Stimulated activated CD8-positive, alpha-beta memory T cell treated with anti-CD3 and anti-CD28 coated beads, Interleukin-2, amount 100 ng/mL, for 48 hours (primary cell): ENCODE measurements around the gene SPATC1L.
"Not testable (repeated sequence)": the region's sequence is repeated elsewhere in the genome, so short reads cannot be mapped to it uniquely, and the experiment has no call there.

Experiments used
- DNase-seq, 2 donors: peaks; one replicate each; pipeline ENCODE4 v3.0.0-alpha.2; 2020; ENCODE audit warnings: low read depth in 2 of 2

Gene SPATC1L

GRCh38 chr21:46150491-46151121 is 33.7 kb downstream of the SPATC1L start:
- no peak for DNase-seq

DNA sequence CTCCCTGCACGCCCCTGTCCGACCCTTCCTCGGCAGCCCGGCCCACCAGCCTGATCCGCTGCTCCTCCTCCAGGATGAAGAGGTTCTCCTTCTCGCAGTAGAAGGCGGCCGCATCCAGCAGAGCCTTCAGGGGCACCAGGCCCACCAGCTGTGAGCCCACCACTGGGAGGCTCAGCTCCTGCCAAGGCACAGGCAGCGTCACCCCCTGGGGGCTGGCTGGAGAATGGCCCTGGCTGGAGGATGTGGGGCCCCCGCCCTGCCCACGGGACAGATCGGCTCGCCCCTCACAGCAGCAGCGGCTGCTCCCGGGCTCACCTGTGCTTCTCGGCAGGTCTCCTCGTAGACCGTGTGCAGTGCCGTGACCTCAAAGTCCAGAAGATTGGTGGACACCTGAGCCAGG is 34.2 kb downstream of the SPATC1L start:
- DNase-seq: no peak

DNA sequence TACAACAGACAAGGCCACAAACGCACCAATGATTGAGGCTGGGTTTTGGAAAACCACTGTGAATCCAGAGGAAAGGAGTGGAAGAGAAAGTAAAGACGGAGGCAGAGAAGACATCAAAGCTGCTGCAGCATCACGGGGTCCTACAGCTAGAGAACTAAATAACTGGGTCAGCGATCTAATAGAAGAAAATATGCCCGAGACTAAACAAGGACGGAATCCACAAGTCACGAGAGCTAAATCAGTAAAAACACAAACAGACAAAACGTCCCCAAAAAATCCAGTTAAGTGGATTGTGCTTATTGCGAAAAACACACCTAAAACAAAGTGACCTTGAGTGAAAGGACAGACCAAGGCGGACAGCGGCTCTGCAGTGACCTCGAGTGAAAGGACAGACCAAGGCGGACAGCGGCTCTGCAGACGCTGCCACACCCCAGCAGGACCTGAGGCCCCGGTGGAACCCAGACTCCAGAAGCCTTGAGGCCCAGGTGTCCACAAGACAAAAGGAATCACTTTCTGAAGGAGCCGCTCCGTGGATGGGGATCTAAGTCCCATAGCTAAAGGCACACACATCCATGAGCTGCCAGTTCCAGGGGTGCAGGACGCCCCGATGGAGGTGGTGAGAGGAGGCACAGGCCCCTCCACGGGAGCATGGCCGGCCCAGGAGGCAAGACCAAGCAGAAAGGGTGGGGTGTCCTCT is 34.9 kb downstream of the SPATC1L start:
- DNase-seq: no peak

DNA sequence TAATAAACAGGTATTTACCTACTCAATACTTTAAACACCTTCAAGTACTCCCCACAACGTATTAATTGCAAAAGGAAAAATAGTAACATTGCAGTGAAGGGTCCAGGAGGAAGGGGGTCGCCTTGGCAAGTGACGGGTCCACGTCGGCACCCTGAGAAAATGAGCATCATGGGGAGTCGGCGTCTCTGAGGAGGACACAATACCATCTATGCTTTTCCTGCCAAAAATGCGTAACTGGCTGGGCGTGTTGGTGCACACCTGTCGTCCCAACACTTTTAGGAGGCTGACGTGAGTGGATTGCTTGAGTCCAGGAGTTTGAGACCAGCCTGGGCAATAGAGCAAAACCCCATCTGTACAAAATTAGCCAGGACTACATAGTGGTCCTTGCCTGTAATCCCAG is 36.2 kb downstream of the SPATC1L start:
- no peak for DNase-seq

GRCh38 chr21:46147429-46147828 is 36.8 kb downstream of the SPATC1L start:
- DNase-seq: peak; percentile 32 to 36

GRCh38 chr21:46146856-46147255 is 37.4 kb downstream of the SPATC1L start:
- DNase-seq: no peak

DNA sequence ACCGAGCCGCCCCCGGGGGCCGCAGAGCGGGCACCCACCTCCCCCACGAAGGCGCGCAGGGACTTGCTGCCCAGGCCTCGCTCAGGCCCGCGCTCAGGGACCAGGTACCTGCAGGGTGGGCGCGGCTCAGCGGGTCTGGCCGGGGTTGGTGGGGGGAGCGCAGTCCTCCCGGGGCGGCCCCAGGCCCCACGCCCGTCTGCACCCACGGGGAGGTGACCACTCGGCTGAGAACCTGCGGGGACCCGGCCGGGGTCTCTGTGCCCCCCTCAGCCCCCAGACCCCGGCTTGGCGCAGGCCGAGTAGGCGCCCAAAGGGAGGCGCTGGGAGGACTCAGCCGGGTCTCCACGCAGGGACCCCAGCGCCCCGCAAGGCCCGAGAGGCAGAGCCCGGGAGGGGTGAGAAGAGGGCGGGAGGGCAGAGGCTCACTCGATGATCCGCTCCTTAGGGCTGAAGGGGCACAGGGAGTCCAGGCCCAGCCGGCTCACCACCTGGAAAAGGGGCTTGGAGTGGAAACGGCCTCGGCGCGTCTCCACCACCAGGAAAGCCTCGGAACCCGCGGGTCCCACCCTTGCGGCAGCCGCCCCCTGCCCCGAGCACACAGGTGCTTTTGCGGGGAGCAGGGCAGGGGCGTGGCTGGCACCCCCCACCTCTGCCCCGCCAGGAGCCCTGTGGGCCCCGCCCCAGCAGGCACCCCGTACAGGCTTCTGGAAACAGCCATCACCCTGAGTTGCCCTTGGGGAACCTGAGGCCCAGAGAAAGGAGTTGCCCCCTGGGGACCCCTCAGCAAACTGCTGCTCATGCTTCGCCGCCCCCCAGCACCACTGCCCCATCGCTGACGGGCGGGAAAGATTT is 38.2 kb downstream of the SPATC1L start:
- no peak for DNase-seq

GRCh38 chr21:46145159-46145839 is 39.0 kb downstream of the SPATC1L start:
- no peak for DNase-seq

DNA sequence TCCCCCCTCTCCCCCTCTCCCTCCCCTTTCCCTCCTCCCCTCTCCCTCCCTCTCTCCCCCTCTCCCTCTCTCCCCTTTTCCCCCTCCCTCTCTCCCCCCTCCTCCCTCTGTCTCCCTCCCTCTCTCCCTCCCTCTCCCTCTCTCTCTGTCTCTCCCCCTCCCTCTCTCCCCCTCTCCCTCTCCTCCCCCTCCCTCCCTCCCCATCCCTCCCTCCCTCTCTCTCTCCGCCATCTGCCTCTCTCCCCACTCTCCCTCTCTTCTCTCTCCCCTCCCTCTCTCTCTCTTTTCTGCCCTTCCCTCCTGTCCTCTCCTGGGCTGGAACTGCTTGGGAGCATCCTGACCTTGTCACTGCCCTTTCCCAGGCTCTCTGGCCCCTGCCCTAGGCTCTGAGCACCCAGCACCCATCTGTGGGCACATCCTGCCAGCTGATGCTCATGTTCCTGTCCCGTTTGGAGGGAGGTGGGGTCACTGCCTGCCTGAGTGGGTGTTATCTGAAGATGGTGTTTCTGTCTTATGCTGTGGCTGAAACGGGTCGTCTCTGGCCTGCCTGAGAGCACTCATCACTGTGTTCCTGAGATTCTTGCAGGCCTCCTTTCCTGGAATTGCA is 39.7 kb downstream of the SPATC1L start:
- DNase-seq: no peak

GRCh38 chr21:46142582-46143473 is 41.4 kb downstream of the SPATC1L start:
- no peak for DNase-seq

GRCh38 chr21:46141767-46142581 is 42.3 kb downstream of the SPATC1L start:
- DNase-seq: no peak

GRCh38 chr21:46140352-46141003 is 43.8 kb downstream of the SPATC1L start:
- DNase-seq: not testable (repeated sequence)

DNA sequence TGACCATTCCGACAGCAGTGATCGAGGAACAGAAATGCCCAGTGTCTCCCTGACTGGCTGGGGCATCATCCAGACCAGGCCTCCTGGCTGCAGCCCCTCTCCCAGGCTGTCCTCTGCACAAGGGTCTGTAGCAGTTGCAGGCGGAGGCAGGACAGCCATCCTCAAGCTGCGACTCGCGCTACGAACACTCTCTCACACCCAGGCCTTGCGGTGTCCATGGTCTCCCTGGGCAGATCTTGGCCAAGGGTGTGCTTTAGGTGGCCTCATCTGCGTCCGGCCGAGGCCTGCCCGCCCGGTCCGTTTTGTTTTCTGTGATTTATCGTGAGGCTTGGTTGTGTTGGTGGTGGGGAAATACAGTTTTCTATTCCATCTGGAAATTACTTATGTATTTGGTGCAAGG is 44.6 kb downstream of the SPATC1L start:
- DNase-seq: no peak

DNA sequence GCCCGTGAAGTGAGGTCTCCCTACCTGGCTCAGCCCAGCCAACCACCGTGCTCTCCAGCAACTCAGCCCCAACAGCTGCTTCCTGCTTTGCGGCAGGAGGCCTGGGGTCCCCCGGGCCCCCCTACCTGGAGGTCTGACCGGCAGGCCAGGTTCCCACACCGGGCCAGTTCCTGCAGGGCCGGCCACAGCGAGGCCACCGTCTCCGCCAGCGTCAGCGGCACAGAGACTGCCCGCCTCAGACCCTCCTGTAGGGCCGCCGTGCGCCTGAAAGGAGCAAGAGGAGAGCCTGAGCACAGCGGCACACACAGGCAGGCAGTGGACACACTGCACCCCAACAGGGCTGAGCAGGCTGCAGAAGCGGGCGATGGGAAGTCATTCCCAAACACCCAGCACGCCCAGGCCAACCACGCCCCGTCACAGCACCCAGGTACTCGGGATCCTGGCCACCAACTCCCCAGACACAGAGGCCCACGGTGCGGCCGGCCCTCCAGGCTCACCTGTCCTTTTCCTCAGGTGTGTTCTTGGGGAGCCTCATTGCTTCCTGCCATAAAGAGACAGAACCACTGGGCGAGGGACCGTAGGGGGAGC is 45.8 kb downstream of the SPATC1L start:
- DNase-seq: no peak

- no peak for DNase-seq
These were observed 46.4 kb downstream of the SPATC1L start for GRCh38 chr21:46137908-46138307.

DNA sequence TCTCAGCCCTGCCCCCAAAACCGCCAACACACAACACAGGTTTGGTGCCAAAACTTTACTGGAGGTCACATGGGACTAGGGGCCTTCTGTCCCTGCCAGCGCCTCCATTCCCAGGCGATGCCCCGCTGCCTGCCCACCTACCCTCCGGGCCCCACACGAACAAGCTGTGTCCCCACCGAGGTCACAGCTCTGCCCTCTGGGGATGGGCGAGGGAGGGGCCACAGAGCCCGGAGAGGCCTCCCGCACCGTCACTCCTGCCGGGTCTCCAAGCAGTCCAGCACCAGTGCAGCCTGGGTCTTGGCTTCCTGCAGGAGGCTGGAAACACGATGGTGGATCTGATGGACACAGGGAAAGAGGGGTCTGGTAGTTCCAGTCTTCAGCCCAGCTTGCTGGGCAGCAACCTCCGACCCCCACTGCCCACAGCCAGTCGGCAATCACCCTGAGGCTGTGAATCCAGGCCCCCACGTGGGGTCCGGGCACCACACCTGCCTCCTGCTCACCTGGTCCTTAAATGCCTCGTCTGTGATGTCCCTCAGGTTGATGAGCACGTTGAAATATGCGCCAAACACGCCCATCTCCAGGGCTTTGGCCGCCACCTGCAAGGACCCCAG is 47.4 kb downstream of the SPATC1L start:
- no peak for DNase-seq

- no peak for DNase-seq
These were observed 48.4 kb downstream of the SPATC1L start for GRCh38 chr21:46135782-46136395.
